HG03039 (cell line): ENCODE measurements around the gene CD109.
"Not testable (repeated sequence)": the region's sequence is repeated elsewhere in the genome, so short reads cannot be mapped to it uniquely, and the experiment has no call there.

Experiments
- ATAC-seq: cut with Tn5 transposase; IDR thresholded peaks from one replicate; pipeline ENCODE4 v1.9.1; 2021; ENCODE audit warnings: mild to moderate bottlenecking, moderate library complexity; ENCODE audit not compliant: unreplicated experiment

CD109 gene

GRCh38 chr6:73844696-73845095 lies 148.7 kb downstream of the CD109 start:
- ATAC-seq, result not testable (repeated sequence)

GRCh38 chr6:73851048-73851447 lies 155.0 kb downstream of the CD109 start:
- ATAC-seq, result not testable (repeated sequence)

GRCh38 chr6:73854998-73855718 lies 159.2 kb downstream of the CD109 start:
- no peak for ATAC-seq

GRCh38 chr6:73857341-73857890 lies 161.4 kb downstream of the CD109 start:
- no peak for ATAC-seq

- no peak for ATAC-seq
Observed at GRCh38 chr6:73858376-73858775, 162.4 kb downstream of the CD109 start.

GRCh38 chr6:73860303-73860702 lies 164.3 kb downstream of the CD109 start:
- no peak for ATAC-seq

- ATAC-seq, result no peak
Observed at GRCh38 chr6:73866305-73866704, 170.3 kb downstream of the CD109 start.

GRCh38 chr6:73867411-73867810 lies 171.4 kb downstream of the CD109 start:
- no peak for ATAC-seq

GRCh38 chr6:73870907-73871306 lies 174.9 kb downstream of the CD109 start:
- ATAC-seq, result no peak

- no peak for ATAC-seq
Observed at GRCh38 chr6:73873081-73873480, 177.1 kb downstream of the CD109 start.
